Astrocyte (in vitro differentiated cells and primary cell): ENCODE data around the gene FADS3. TPM values are rescaled to one million over a fixed set of nuclear protein-coding genes. Genes with fewer than 3 reads are reported as not detected.

Experiments used
- DNase-seq: peaks from one replicate; pipeline ENCODE4 v3.0.0-alpha.2; 2010; ENCODE audit warnings: low read depth
- FAIRE-seq: peaks from 2 replicates; lab custom pipeline; 2011; peaks lifted over from hg19 to GRCh38; lab: Jason Lieb, UNC
- H2AFZ ChIP-seq: 2 replicates; pipeline ENCODE4 v1.6.0; 2012; ENCODE audit warnings: low read depth, low read length, inconsistent platforms
- H3K27ac ChIP-seq: 2 replicates; pipeline ENCODE4 v1.5.1; 2011; ENCODE audit warnings: low read depth, low read length, inconsistent platforms
- H3K27me3 ChIP-seq: 2 replicates; pipeline ENCODE4 v1.6.0; 2011; ENCODE audit warnings: low read length, inconsistent platforms; ENCODE audit not compliant: insufficient read depth
- H3K36me3 ChIP-seq: 2 replicates; pipeline ENCODE4 v1.5.1; 2011; ENCODE audit warnings: low read length, inconsistent platforms; ENCODE audit not compliant: insufficient read depth
- H3K4me1 ChIP-seq: 2 replicates; pipeline ENCODE4 v1.5.1; 2011; ENCODE audit warnings: low read length, inconsistent platforms; ENCODE audit not compliant: insufficient read depth
- H3K4me2 ChIP-seq: 2 replicates; pipeline ENCODE4 v1.6.0; 2012; ENCODE audit warnings: low read length, inconsistent platforms
- H3K4me3 ChIP-seq: 2 replicates; pipeline ENCODE4 v1.5.1; 2011; ENCODE audit warnings: low read depth, mild to moderate bottlenecking, low read length, inconsistent platforms; ENCODE audit not compliant: insufficient read depth
- H3K79me2 ChIP-seq: 2 replicates; pipeline ENCODE4 v1.6.0; 2012; ENCODE audit warnings: mild to moderate bottlenecking, low read length, inconsistent platforms; ENCODE audit not compliant: insufficient read depth
- H3K9ac ChIP-seq: 2 replicates; pipeline ENCODE4 v1.6.0; 2012; ENCODE audit warnings: mild to moderate bottlenecking, low read length, inconsistent platforms
- H3K9me3 ChIP-seq: 2 replicates; pipeline ENCODE4 v1.5.1; 2012; ENCODE audit warnings: low read depth, mild to moderate bottlenecking, low read length, inconsistent platforms; ENCODE audit not compliant: insufficient read depth
- H4K20me1 ChIP-seq: 2 replicates; pipeline ENCODE4 v1.6.0; 2012; ENCODE audit warnings: low read length, inconsistent platforms; ENCODE audit not compliant: insufficient read depth
- H3K27ac Mint-ChIP-seq: one replicate; pipeline ENCODE4 v1.8.0; 2021; ENCODE audit warnings: mild to moderate bottlenecking, mixed read lengths; ENCODE audit not compliant: unreplicated experiment
- H3K27me3 Mint-ChIP-seq: one replicate; pipeline ENCODE4 v1.8.0; 2021; ENCODE audit warnings: low read depth, mixed read lengths; ENCODE audit not compliant: unreplicated experiment
- H3K36me3 Mint-ChIP-seq: one replicate; pipeline ENCODE4 v1.8.0; 2021; ENCODE audit warnings: low read depth, mixed read lengths; ENCODE audit not compliant: unreplicated experiment
- H3K4me1 Mint-ChIP-seq: one replicate; pipeline ENCODE4 v1.8.0; 2021; ENCODE audit warnings: low read depth, mixed read lengths; ENCODE audit not compliant: unreplicated experiment
- H3K4me3 Mint-ChIP-seq: one replicate; pipeline ENCODE4 v1.8.0; 2021; ENCODE audit warnings: mild to moderate bottlenecking, moderate library complexity, mixed read lengths; ENCODE audit not compliant: unreplicated experiment
- H3K9me3 Mint-ChIP-seq: one replicate; pipeline ENCODE4 v1.8.0; 2021; ENCODE audit warnings: mild to moderate bottlenecking, mixed read lengths; ENCODE audit not compliant: unreplicated experiment
- EZH2 ChIP-seq: IDR thresholded peaks from 2 replicates; pipeline ENCODE4 v1.6.1; 2012; ENCODE audit warnings: mild to moderate bottlenecking, low read length, inconsistent platforms; ENCODE audit not compliant: insufficient read depth
- total RNA-seq: library from RNA; stranded (reverse); gene quantifications from 2 replicates; pipeline ENCODE4 v1.2.1, GENCODE V29; 2021
- TF ChIP-seq, protein P1 (sequence below): IDR thresholded peaks from 2 replicates; pipeline ENCODE4 v1.5.1; 2011; ENCODE audit warnings: low read depth, mild to moderate bottlenecking, inconsistent platforms, low read length, moderate library complexity; ENCODE audit not compliant: insufficient read depth

FADS3 gene
- total RNA-seq, 1 donor from 2014 or later, result 59.1 TPM

DNA sequence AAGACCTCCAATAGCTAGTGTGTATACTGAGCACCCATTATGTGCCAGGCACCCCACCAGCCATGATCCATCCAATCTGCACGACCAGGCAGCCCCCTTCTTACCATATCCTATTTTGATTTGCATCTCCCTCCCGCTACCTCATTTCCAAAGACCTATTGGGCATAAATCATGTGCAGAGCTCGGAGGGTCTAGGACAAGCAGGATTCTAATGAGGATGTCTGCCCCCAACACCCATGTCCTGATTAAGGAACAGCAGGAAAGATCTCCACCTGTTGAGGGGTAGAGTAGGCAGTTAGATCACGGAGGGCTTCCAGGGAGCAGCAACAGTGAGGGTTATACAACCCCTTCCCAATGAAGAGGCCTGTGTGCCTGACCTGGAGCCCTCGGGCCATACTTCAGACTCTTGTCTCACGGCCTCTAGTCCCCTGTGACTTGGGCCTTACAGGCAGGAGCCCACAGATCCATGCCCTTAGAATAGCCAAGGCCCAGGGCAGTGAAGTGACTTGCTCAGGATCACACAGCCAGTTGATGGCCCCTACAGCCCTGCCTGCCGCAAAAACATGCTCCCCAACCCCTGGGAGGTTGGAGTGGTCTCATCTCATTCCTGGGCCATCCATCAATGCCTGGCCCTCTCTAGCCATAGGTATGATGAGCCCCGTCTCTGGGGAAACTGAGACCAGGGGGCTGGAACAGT is 22.5 kb upstream of the FADS3 start:
- no peak overlapping the region for H3K4me3 ChIP-seq
- H3K27me3 Mint-ChIP-seq, result peaks cover 52% of the 10 kb centered on the region
- no peak overlapping the region for H3K9ac ChIP-seq
- no peak overlapping the region for H3K4me2 ChIP-seq
- H3K27ac ChIP-seq, result no peak overlapping the region
- no peaks in the 10 kb centered on the region for H3K36me3 ChIP-seq
- H3K4me1 ChIP-seq, result peaks cover 3% of the 10 kb centered on the region
- no peaks in the 10 kb centered on the region for H3K36me3 Mint-ChIP-seq
- H3K27me3 ChIP-seq, result peaks cover 17% of the 10 kb centered on the region
- no peaks in the 10 kb centered on the region for H3K9me3 ChIP-seq
- FAIRE-seq, result no peak
- H3K27ac Mint-ChIP-seq, result no peak overlapping the region
- H4K20me1 ChIP-seq, result no peaks in the 10 kb centered on the region
- H2AFZ ChIP-seq, result no peak overlapping the region
- H3K79me2 ChIP-seq, result no peaks in the 10 kb centered on the region
- peaks cover 3% of the 10 kb centered on the region for H3K4me1 Mint-ChIP-seq
- H3K9me3 Mint-ChIP-seq, result no peaks in the 10 kb centered on the region
- TF ChIP-seq EZH2, result no peak
- TF ChIP-seq, protein P1, sequence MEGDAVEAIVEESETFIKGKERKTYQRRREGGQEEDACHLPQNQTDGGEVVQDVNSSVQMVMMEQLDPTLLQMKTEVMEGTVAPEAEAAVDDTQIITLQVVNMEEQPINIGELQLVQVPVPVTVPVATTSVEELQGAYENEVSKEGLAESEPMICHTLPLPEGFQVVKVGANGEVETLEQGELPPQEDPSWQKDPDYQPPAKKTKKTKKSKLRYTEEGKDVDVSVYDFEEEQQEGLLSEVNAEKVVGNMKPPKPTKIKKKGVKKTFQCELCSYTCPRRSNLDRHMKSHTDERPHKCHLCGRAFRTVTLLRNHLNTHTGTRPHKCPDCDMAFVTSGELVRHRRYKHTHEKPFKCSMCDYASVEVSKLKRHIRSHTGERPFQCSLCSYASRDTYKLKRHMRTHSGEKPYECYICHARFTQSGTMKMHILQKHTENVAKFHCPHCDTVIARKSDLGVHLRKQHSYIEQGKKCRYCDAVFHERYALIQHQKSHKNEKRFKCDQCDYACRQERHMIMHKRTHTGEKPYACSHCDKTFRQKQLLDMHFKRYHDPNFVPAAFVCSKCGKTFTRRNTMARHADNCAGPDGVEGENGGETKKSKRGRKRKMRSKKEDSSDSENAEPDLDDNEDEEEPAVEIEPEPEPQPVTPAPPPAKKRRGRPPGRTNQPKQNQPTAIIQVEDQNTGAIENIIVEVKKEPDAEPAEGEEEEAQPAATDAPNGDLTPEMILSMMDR, result no peak
- H3K4me3 Mint-ChIP-seq, result no peak overlapping the region
- DNase-seq, result no peak

DNA sequence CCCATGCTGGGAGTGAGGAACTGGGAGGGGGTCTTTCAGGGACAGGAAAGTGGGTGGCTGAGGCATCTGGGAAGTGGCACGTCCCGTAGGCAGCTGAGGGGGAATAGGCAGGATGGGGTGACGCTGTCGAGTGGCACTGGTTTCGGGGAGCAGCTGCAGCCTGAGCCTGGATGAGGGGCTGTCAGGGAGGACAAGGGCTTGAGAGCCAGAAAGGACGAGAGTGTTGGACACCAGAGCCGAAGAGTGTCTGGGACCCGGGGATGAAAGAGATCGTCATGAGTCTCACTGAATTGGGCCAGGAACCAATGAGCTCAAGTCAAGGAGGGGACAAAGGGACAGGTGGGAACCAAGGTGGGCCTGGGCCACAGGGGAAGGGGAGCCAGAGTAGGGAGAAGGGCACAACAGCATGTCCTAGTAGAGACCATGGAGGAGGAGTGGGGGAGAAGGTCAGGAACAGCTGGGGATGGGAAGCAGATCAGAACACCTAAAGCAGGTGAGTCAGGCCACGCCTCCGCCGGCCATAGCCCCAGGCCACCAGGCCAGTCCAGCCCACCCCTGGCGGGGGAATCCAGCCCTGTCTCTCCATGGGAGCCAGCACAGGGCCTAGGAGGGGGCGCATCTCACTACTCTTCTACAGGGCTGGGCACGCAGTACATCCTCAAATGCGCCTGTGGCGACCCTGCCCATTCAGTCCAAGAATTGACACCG is 21.8 kb upstream of the FADS3 start:
- Histone ChIP-seq H3K27ac (no peak overlapping the region), H3K9ac (no peak overlapping the region), H3K4me2 (no peak overlapping the region), H2AFZ (no peak overlapping the region), H4K20me1 (no peaks in the 10 kb centered on the region), H3K9me3 (no peaks in the 10 kb centered on the region), H3K4me1 (peaks cover 3% of the 10 kb centered on the region), H3K79me2 (no peaks in the 10 kb centered on the region), H3K4me3 (no peak overlapping the region), H3K27me3 (peaks cover 10% of the 10 kb centered on the region), H3K36me3 (no peaks in the 10 kb centered on the region)
- no peak for FAIRE-seq
- Mint-ChIP-seq H3K9me3 (peaks cover 1% of the 10 kb centered on the region), H3K4me3 (no peak overlapping the region), H3K36me3 (no peaks in the 10 kb centered on the region), H3K4me1 (peaks cover 6% of the 10 kb centered on the region), H3K27me3 (peaks cover 45% of the 10 kb centered on the region), H3K27ac (no peak overlapping the region)
- no peak for TF ChIP-seq EZH2
- TF ChIP-seq, protein P1, result no peak
- no peak for DNase-seq

DNA sequence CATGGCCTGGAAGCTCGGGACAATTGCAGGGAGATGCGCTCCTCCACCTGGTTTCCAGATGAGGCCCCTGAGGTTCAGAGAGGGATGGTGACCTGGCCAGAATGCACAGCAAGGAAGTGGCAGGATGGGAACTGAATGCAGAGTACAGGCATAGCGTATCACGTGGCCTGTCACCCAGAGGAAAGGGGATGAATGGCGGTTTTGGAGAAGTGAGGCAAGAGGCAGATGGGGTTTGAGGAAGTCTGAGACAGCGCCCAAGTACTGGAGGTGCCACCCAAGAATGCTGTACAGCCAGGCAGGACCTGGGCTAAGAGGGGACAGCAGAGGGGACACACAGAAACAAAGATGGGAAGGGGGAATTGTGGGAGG is 21.2 kb upstream of the FADS3 start:
- H3K4me1 Mint-ChIP-seq, result peaks cover 4% of the 10 kb centered on the region
- Histone ChIP-seq H3K4me3 (no peak overlapping the region), H3K36me3 (no peaks in the 10 kb centered on the region), H3K4me1 (no peaks in the 10 kb centered on the region), H4K20me1 (no peaks in the 10 kb centered on the region), H3K27ac (no peak overlapping the region), H3K9me3 (no peaks in the 10 kb centered on the region), H2AFZ (no peak overlapping the region), H3K79me2 (no peaks in the 10 kb centered on the region), H3K27me3 (peaks cover 5% of the 10 kb centered on the region), H3K4me2 (no peak overlapping the region), H3K9ac (no peak overlapping the region)
- no peak for DNase-seq
- peaks cover 39% of the 10 kb centered on the region for H3K27me3 Mint-ChIP-seq
- H3K4me3 Mint-ChIP-seq, result no peak overlapping the region
- no peaks in the 10 kb centered on the region for H3K36me3 Mint-ChIP-seq
- FAIRE-seq, result no peak
- TF ChIP-seq EZH2, result no peak
- TF ChIP-seq, protein P1, result no peak
- H3K27ac Mint-ChIP-seq, result no peak overlapping the region
- peaks cover 1% of the 10 kb centered on the region for H3K9me3 Mint-ChIP-seq
